ENCODE measurements around the gene UTS2.

UTS2 gene

DNA sequence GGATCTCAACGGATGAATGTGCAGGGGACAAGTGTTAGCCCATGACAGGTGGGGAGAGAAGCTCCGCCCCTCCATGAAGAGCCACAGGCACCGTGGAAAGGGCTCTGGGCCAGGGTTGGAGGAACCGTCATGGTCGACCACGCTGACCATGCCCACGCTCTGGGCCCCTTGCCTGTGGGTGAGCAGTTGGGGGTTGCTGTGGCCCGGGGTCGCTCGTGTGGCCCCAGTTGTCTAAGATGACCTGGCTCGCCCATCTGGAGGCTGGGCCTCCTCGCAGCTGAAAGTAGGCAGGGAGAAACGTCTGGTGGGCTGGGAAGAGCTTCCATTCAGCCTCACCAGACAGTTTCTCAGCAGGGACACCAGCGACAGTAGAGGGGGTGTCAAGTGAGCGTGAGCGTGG is 13.1 kb upstream of the UTS2 start:
- TF ChIP-seq, protein P1, sequence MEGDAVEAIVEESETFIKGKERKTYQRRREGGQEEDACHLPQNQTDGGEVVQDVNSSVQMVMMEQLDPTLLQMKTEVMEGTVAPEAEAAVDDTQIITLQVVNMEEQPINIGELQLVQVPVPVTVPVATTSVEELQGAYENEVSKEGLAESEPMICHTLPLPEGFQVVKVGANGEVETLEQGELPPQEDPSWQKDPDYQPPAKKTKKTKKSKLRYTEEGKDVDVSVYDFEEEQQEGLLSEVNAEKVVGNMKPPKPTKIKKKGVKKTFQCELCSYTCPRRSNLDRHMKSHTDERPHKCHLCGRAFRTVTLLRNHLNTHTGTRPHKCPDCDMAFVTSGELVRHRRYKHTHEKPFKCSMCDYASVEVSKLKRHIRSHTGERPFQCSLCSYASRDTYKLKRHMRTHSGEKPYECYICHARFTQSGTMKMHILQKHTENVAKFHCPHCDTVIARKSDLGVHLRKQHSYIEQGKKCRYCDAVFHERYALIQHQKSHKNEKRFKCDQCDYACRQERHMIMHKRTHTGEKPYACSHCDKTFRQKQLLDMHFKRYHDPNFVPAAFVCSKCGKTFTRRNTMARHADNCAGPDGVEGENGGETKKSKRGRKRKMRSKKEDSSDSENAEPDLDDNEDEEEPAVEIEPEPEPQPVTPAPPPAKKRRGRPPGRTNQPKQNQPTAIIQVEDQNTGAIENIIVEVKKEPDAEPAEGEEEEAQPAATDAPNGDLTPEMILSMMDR (IDR thresholded peaks at IDR 0.05; ENCODE audit: low read depth, low read length) = no peak
- H3K4me1 ChIP-seq = no peaks in the 10 kb centered on the region
- no peaks in the 10 kb centered on the region for H3K9me3 ChIP-seq
- DNase-seq = no peak
- no peaks in the 10 kb centered on the region for H3K27me3 ChIP-seq
- no peaks in the 10 kb centered on the region for H3K36me3 ChIP-seq
- H3K4me3 ChIP-seq (ENCODE audit: low read depth, low read length) = no peak overlapping the region

DNA sequence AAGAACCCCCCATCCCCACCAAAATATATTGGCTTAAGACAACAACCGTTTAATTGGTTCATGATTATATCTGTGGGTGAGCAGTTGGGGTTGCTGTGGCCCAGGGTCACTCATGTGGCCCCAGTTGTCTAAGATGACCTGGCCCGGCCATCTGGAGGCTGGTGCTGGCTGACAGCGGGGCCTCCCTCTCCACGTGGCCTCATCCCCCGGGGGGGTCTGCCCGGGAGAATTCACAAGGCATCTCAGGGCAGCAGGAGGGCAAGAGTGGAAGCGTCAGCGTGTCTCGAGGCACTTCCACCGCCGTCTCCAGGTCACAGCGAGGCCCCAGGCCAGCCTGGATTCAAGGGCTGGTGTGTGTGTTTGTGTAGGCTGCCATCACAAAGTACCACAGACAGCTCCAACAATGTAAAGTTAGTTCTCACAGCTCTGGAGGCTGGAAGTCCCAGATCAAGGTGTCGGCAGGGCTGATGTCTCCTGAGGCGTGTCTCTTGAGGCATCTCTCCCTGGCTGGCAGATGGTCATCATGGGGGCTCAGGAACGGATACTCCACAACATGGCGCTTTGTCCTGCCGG is 11.0 kb upstream of the UTS2 start:
- Histone ChIP-seq H3K4me3 (ENCODE audit: low read depth, low read length) (no peak overlapping the region), H3K9me3 (no peaks in the 10 kb centered on the region), H3K4me1 (no peaks in the 10 kb centered on the region), H3K27me3 (no peaks in the 10 kb centered on the region), H3K36me3 (no peaks in the 10 kb centered on the region)
- TF ChIP-seq, protein P1 (IDR thresholded peaks at IDR 0.05; ENCODE audit: low read depth, low read length) = no peak
- DNase-seq = no peak

DNA sequence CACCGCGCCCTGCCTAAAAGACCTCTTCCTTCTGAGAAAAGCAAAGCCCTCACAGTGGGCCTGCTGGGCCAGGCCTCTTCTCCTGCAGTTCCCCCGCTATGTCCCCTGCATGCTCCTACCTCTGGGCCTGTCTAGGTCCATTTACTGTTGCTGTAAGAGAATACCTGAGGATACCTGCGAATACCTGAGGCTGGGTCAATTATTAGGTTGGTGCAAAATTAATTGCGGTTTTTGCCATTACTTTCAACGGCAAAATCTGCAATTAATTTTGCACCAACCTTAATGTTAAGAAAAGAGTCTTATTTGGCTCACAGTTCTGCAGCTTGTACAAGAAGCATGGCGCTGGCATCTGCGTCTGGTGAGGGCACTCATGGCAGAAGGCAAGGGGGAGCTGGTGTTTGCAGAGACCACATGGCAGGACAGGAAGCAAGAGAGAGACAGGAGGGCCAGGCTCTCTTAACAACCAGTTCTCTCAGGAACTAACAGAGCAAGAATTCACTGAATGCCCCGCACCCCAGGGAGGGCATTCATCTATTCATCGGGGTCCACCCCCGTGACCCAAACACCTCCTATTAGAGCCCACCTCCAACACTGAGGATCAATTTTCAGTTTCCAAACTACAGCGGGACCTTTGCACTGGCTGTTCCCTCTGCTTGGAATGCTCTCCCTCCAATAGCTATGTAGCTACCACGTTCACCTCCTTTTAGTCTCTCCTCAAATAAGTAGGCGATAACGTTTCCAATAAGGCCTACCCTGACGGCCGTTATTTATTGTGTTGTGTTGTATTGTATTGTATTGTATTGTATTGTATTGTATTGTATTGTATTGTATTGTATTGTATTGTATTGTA is 9.6 kb upstream of the UTS2 start:
- no peak for DNase-seq
- Histone ChIP-seq H3K9me3 (no peaks in the 10 kb centered on the region), H3K4me1 (no peaks in the 10 kb centered on the region), H3K27me3 (no peaks in the 10 kb centered on the region), H3K36me3 (no peaks in the 10 kb centered on the region), H3K4me3 (ENCODE audit: low read depth, low read length) (no peak overlapping the region)
- TF ChIP-seq, protein P1 (IDR thresholded peaks at IDR 0.05; ENCODE audit: low read depth, low read length) = no peak

DNA sequence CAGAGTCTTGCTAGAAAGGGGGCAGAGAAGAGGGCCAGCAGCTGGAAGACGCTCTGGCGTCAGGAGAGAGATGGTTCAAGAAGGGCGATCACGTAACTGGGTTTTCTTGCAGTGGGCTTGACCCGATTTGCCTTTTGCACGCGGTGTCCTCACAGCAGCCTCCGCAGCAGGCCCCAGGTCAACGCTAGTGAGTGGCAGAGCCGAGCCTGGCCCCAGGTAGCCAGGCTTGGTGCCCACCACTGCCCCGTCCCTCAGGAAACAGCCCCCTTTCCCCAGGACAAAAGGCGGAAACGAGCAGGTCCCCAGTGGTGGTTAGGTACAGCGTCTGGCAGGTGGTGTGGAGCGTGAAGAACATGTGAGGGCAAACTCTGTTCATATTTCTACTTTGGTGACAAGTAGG is 8.6 kb upstream of the UTS2 start:
- no peak overlapping the region for H3K4me3 ChIP-seq (ENCODE audit: low read depth, low read length)
- TF ChIP-seq, protein P1 (IDR thresholded peaks at IDR 0.05; ENCODE audit: low read depth, low read length) = no peak
- no peaks in the 10 kb centered on the region for H3K9me3 ChIP-seq
- no peaks in the 10 kb centered on the region for H3K27me3 ChIP-seq
- no peaks in the 10 kb centered on the region for H3K36me3 ChIP-seq
- no peaks in the 10 kb centered on the region for H3K4me1 ChIP-seq
- no peak for DNase-seq

DNA sequence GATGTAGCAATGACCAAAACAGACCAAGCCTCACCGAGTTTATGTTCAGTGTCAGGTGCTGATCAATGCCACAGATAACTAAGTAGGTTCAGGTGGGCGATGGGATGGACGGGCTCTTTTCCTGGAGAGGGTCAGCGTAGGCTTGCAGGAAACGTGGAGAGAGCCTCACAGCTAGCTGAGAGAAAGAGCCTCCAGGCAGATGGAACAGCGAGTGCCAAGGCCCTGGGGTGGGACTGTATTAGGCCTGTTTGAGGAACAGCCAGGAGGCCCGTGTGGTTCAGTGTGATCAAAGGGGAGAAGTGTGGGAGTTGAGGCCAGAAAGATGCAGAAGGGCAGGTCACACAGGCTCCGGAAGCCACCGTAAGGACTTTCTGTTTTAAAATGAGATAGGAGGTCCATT is 7.3 kb upstream of the UTS2 start:
- no peaks in the 10 kb centered on the region for H3K27me3 ChIP-seq
- no peak for DNase-seq

More for the DNA sequence above, 7.3 kb upstream of the UTS2 start:
- Histone ChIP-seq H3K36me3 (no peaks in the 10 kb centered on the region), H3K4me1 (no peaks in the 10 kb centered on the region), H3K4me3 (ENCODE audit: low read depth, low read length) (no peak overlapping the region), H3K9me3 (no peaks in the 10 kb centered on the region)
- TF ChIP-seq, protein P1 (IDR thresholded peaks at IDR 0.05; ENCODE audit: low read depth, low read length) = no peak
